Measurements from ENCODE around the gene JMJD1C. TPM values are rescaled to one million over a fixed set of nuclear protein-coding genes. Genes with fewer than 3 reads are reported as not detected.

Gene JMJD1C
- polyA plus RNA-seq, 2 of the 4 experiments (the other 2 are of a cell fraction), result 15.9 to 47.2 TPM

DNA sequence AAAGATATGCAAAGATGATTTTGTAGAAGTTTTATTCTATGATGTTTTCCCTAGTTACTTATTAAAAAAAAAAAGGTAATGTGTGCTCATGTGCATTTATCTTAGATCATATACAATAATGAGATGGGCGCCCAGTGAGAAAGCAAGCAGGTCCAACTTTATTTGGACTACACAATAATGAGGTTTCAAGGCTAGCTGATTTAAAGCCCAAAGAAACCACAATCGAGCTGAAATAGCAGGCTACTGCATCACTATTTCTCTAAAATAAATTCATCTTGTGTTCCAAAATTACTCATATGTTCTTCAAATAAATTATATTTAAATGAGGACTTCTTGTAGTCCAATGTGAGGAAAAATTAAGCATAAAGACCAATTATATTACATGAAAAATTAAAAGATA lies 110.1 kb downstream of the JMJD1C start:
- CTCF ChIA-PET, result interaction anchor here (0.7 to 0.9 kb wide), 2 partner anchors 11 to 44 kb away, joined by 3 to 4 read pairs; no protein-coding TSS in a partner anchor
- TF ChIP-seq, protein P1, sequence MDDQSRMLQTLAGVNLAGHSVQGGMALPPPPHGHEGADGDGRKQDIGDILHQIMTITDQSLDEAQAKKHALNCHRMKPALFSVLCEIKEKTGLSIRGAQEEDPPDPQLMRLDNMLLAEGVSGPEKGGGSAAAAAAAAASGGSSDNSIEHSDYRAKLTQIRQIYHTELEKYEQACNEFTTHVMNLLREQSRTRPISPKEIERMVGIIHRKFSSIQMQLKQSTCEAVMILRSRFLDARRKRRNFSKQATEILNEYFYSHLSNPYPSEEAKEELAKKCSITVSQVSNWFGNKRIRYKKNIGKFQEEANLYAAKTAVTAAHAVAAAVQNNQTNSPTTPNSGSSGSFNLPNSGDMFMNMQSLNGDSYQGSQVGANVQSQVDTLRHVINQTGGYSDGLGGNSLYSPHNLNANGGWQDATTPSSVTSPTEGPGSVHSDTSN (IDR thresholded peaks at IDR 0.05), result no peak
- TF ChIP-seq FOSL2 (IDR thresholded peaks at IDR 0.05), result no peak
- no peak for TF ChIP-seq FOSL2 (CRISPR knock-in tag; IDR thresholded peaks at IDR 0.05)
- TF ChIP-seq BHLHE40 (IDR thresholded peaks at IDR 0.05; ENCODE audit: low read depth, low read length), result no peak
- TF ChIP-seq NR3C1 (IDR thresholded peaks at IDR 0.05), result no peak
- TF ChIP-seq ZNF302 (CRISPR knock-in tag; IDR thresholded peaks at IDR 0.05), result no peak
- no peak for TF ChIP-seq ZSCAN20 (CRISPR knock-in tag; IDR thresholded peaks at IDR 0.05)
- TF ChIP-seq, protein P2, sequence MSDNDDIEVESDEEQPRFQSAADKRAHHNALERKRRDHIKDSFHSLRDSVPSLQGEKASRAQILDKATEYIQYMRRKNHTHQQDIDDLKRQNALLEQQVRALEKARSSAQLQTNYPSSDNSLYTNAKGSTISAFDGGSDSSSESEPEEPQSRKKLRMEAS (IDR thresholded peaks at IDR 0.05), result no peak
- TF ChIP-seq HDAC2 (IDR thresholded peaks at IDR 0.05), result no peak
- TF ChIP-seq POLR2A (IDR thresholded peaks at IDR 0.05; ENCODE audit: low read length), result no peak
- no peak for TF ChIP-seq RARB (CRISPR knock-in tag; IDR thresholded peaks at IDR 0.05)

DNA sequence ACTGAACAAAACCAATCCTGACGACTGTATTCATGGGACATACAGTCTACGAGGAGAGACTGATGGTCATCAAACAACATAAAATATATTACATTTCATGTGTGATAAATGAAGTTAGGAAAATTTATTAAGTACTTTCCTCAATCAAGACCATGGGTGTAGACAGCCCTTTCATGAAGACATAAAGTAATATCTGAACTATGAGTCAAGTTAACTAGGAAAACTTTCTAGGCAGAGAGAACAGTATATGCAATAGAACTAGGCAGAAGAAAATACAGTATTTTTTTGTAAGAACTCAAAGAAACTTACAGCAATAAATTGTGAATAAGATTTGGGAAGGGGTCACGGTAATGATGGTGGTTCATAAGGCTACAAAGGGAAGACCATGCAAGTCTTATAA lies 112.8 kb downstream of the JMJD1C start:
- CTCF ChIA-PET, result interaction anchor here (0.6 kb wide), 1 partner anchor 52 kb away, joined by 3 read pairs; no protein-coding TSS in a partner anchor

More for the DNA sequence above, 110.1 kb downstream of the JMJD1C start:
- DNase-seq (ENCODE audit: low read depth in 1 of 2, low spot score in 1 of 2) (no peak), ATAC-seq (no peak), FAIRE-seq (no peak)
- Histone ChIP-seq H3K27ac (no peak overlapping the region), H3K4me1 (no peaks in the 10 kb centered on the region), H3K9me3 (no peaks in the 10 kb centered on the region), H3K4me2 (no peak overlapping the region), H3K4me3 (no peak overlapping the region)
- 87% methylated on average over 2 of the region's 2 CpGs for WGBS (ENCODE audit: missing lambda C conversion rate)
- POLR2A ChIA-PET, result no interaction called here

DNA sequence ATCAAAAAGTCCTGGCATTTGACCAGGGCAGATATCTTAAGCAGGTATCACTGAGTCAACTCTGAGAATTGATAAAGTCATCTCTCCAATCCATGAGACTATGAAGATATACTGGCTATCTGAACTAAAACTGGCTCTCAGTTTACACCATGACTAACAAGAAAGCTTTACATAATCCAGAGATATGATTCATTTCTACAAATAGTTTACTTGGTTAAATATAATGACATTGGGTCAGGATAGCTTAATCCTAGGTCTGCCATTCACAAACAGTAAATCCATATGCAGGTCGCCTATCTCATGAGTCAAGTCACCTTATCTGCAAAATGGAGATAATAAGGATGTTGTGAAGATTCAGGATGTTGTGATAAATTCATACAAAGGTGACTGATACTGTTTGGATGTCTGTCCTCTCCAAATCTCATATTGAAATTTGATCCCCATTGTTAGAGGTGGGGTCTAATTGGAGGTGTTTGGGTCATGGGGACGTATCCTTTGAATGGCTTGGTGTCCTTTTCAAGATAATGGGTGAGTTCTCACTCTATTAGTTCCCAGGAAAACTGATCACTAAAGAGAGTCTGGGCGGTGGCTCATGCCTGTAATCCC lies 117.4 kb downstream of the JMJD1C start:
- no peak overlapping the region for H3K27ac ChIP-seq
- DNase-seq (ENCODE audit: low read depth in 1 of 2, low spot score in 1 of 2), result no peak
- H3K4me3 ChIP-seq, result no peak overlapping the region
- TF ChIP-seq SMC3 (IDR thresholded peaks at IDR 0.05), result no peak
- no peak for TF ChIP-seq KDM1A (IDR thresholded peaks at IDR 0.05; ENCODE audit: low read depth)
- TF ChIP-seq CHD4 (IDR thresholded peaks at IDR 0.05; ENCODE audit: borderline replicate concordance), result no peak
- no peak for TF ChIP-seq JUNB (IDR thresholded peaks at IDR 0.05)
- no peak for TF ChIP-seq FOSL2 (IDR thresholded peaks at IDR 0.05)
- no peak for TF ChIP-seq FOSL2 (CRISPR knock-in tag; IDR thresholded peaks at IDR 0.05)
- no peak for TF ChIP-seq MAFK (IDR thresholded peaks at IDR 0.05; ENCODE audit: partially characterized antibody)
- TF ChIP-seq, protein P3, sequence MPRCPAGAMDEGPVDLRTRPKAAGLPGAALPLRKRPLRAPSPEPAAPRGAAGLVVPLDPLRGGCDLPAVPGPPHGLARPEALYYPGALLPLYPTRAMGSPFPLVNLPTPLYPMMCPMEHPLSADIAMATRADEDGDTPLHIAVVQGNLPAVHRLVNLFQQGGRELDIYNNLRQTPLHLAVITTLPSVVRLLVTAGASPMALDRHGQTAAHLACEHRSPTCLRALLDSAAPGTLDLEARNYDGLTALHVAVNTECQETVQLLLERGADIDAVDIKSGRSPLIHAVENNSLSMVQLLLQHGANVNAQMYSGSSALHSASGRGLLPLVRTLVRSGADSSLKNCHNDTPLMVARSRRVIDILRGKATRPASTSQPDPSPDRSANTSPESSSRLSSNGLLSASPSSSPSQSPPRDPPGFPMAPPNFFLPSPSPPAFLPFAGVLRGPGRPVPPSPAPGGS (IDR thresholded peaks at IDR 0.05), result no peak
- TF ChIP-seq CEBPB (IDR thresholded peaks at IDR 0.05), result no peak
- TF ChIP-seq CTCF (IDR thresholded peaks at IDR 0.05), result no peak
- TF ChIP-seq ZSCAN20 (CRISPR knock-in tag; IDR thresholded peaks at IDR 0.05), result no peak
- no peak for FAIRE-seq
- no peaks in the 10 kb centered on the region for H3K9me3 ChIP-seq
- ChIA-PET POLR2A (no interaction called here), CTCF (interaction anchor here (1.1 to 1.6 kb wide), 2 partner anchors 10 to 18 kb away, joined by 3 to 6 read pairs; no protein-coding TSS in a partner anchor)
- H3K4me1 ChIP-seq, result peaks cover 3% of the 10 kb centered on the region; the same call in 1 of the 3 replicates
- no peak overlapping the region for H3K4me2 ChIP-seq
- 89% methylated on average over 3 of the region's 3 CpGs for WGBS (ENCODE audit: missing lambda C conversion rate)
- no peak for ATAC-seq

More for the DNA sequence above, 112.8 kb downstream of the JMJD1C start:
- Histone ChIP-seq H3K4me2 (no peak overlapping the region), H3K4me3 (no peak overlapping the region), H3K4me1 (peaks cover 3% of the 10 kb centered on the region; the same call in 1 of the 3 replicates), H3K27ac (no peak overlapping the region), H3K9me3 (no peaks in the 10 kb centered on the region)
- POLR2A ChIA-PET, result no interaction called here
- no peak for DNase-seq (ENCODE audit: low read depth in 1 of 2, low spot score in 1 of 2)
- no peak for ATAC-seq
- TF ChIP-seq FOSL2 (IDR thresholded peaks at IDR 0.05) (no peak), FOSL2 (CRISPR knock-in tag; IDR thresholded peaks at IDR 0.05) (no peak), GATA3 (IDR thresholded peaks at IDR 0.05; ENCODE audit: borderline replicate concordance) (no peak), KDM1A (IDR thresholded peaks at IDR 0.05; ENCODE audit: low read depth) (no peak), CHD2 (IDR thresholded peaks at IDR 0.05; ENCODE audit: low read length, partially characterized antibody) (no peak), BHLHE40 (IDR thresholded peaks at IDR 0.05; ENCODE audit: low read depth, low read length) (no peak), PHF8 (IDR thresholded peaks at IDR 0.05; ENCODE audit: borderline replicate concordance, low read depth) (no peak), HEYL (CRISPR knock-in tag; IDR thresholded peaks at IDR 0.05) (no peak), HOXA7 (CRISPR knock-in tag; IDR thresholded peaks at IDR 0.05) (no peak), CEBPB (IDR thresholded peaks at IDR 0.05) (no peak), MAFK (IDR thresholded peaks at IDR 0.05; ENCODE audit: partially characterized antibody) (no peak), ZFP36 (IDR thresholded peaks at IDR 0.05; ENCODE audit: borderline replicate concordance, partially characterized antibody) (no peak)
- TF ChIP-seq, protein P1 (IDR thresholded peaks at IDR 0.05), result no peak
- TF ChIP-seq, protein P4, sequence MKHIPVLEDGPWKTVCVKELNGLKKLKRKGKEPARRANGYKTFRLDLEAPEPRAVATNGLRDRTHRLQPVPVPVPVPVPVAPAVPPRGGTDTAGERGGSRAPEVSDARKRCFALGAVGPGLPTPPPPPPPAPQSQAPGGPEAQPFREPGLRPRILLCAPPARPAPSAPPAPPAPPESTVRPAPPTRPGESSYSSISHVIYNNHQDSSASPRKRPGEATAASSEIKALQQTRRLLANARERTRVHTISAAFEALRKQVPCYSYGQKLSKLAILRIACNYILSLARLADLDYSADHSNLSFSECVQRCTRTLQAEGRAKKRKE (CRISPR knock-in tag; IDR thresholded peaks at IDR 0.05; ENCODE audit: low read depth), result no peak
- no peak for FAIRE-seq
- WGBS (ENCODE audit: missing lambda C conversion rate), result 93% methylated on average over 3 of the region's 3 CpGs
